OCI-LY7 (cell line): Measurements from ENCODE around the gene ADNP2. TPM values are rescaled to one million over a fixed set of nuclear protein-coding genes. Genes with fewer than 3 reads are reported as not detected.

Source experiments
- BruUV-seq: library from RNA; stranded (reverse); fragments of 400-500 nt; replicated peaks from 2 replicates; lab custom pipeline; 2021; lab: Mats Ljungman, UMichigan
- CTCF ChIA-PET: fragments of 300-600 bp; sonication (Branson Sonifier 250); formaldehyde crosslinking; loops from one replicate; lab custom pipeline; 2022; ENCODE audit warnings: antibody characterized with exemption; ENCODE audit not compliant: unreplicated experiment; lab: Charles Lee
- POLR2A ChIA-PET: fragments of 300-600 bp; sonication (Branson Sonifier 250); formaldehyde crosslinking; loops from one replicate; lab custom pipeline; 2022; ENCODE audit warnings: antibody characterized with exemption; lab: Charles Lee
- DNase-seq: peaks from one replicate; pipeline ENCODE4 v3.0.0-alpha.2; 2015; ENCODE audit warnings: low spot score
- H2AFZ ChIP-seq: fragments of 200-600 bp; sonication (generic), shearing (Covaris generic); 2 replicates; pipeline ENCODE4 v1.6.1; 2014; ENCODE audit warnings: mild to moderate bottlenecking, antibody characterized with exemption, low read length, moderate library complexity
- H3K27ac ChIP-seq: fragments of 200-600 bp; sonication (generic); 2 replicates; pipeline ENCODE4 v1.5.1; 2014; ENCODE audit warnings: mixed run types, low read depth, mild to moderate bottlenecking, moderate library complexity, low read length, inconsistent platforms; ENCODE audit not compliant: poor library complexity, severe bottlenecking
- H3K36me3 ChIP-seq: fragments of 200-600 bp; sonication (generic); 2 replicates; pipeline ENCODE4 v1.6.1; 2014; ENCODE audit warnings: mild to moderate bottlenecking, antibody characterized with exemption, low read length, moderate library complexity, mixed read lengths; ENCODE audit not compliant: insufficient read depth
- H3K4me1 ChIP-seq: fragments of 200-600 bp; sonication (generic); 2 replicates; pipeline ENCODE4 v1.5.1; 2014; ENCODE audit warnings: mild to moderate bottlenecking, low read length; ENCODE audit not compliant: insufficient read depth, poor library complexity, severe bottlenecking
- H3K4me2 ChIP-seq: fragments of 200-600 bp; sonication (generic); 2 replicates; pipeline ENCODE4 v1.6.1; 2014; ENCODE audit warnings: mild to moderate bottlenecking, low read length
- H3K4me3 ChIP-seq: fragments of 200-600 bp; sonication (generic); 2 replicates; pipeline ENCODE4 v1.5.1; 2014; ENCODE audit warnings: mild to moderate bottlenecking, low read depth, low read length; ENCODE audit not compliant: poor library complexity, severe bottlenecking
- H3K79me2 ChIP-seq: fragments of 200-600 bp; sonication (generic); 2 replicates; pipeline ENCODE4 v1.6.1; 2016; ENCODE audit warnings: low read depth, mild to moderate bottlenecking, low read length, moderate library complexity, mixed read lengths; ENCODE audit not compliant: insufficient read depth
- H3K9me2 ChIP-seq: fragments of 200-600 bp; sonication (generic); 2 replicates; pipeline ENCODE4 v1.6.1; 2016; ENCODE audit warnings: mild to moderate bottlenecking, low read length, mixed read lengths; ENCODE audit not compliant: insufficient read depth
- H3K9me3 ChIP-seq: fragments of 200-600 bp; sonication (generic); 2 replicates; pipeline ENCODE4 v1.6.1; 2014; ENCODE audit warnings: mild to moderate bottlenecking, mixed run types, low read length, mixed read lengths
- H4K20me1 ChIP-seq: fragments of 200-600 bp; sonication (generic); 2 replicates; pipeline ENCODE4 v1.6.1; 2014; ENCODE audit warnings: mild to moderate bottlenecking, antibody characterized with exemption, low read length, moderate library complexity, mixed read lengths; ENCODE audit not compliant: insufficient read depth
- EZH2phosphoT487 ChIP-seq: fragments of 200-600 bp; sonication (generic); IDR thresholded peaks from 2 replicates; pipeline ENCODE4 v1.6.1; 2018; ENCODE audit warnings: low read depth, borderline replicate concordance, mild to moderate bottlenecking, mixed run types, antibody characterized with exemption, low read length, moderate library complexity, mixed read lengths
- intact Hi-C: fragments of 100-400 bp; cut with micrococcal nuclease; formaldehyde crosslinking; loops from one replicate; pipeline ENCODE4 v1.10.0; 2022; ENCODE audit not compliant: unreplicated experiment
- total RNA-seq, 2 experiments: library from RNA; depleted of rRNA in 1 of 2; stranded (reverse); fragments of >200 nt in 1 of 2; shearing (Covaris generic) in 1 of 2; gene quantifications; 2 replicates each; pipeline ENCODE4 v1.2.3, GENCODE V29; 2014 to 2022
- TF ChIP-seq, protein P1 (sequence below): fragments of 200-600 bp; sonication (generic); conservative IDR thresholded peaks from 2 replicates; pipeline ENCODE4 v1.5.1; 2014; ENCODE audit warnings: mild to moderate bottlenecking, antibody characterized with exemption, low read length, moderate library complexity, mixed read lengths

ADNP2 gene
- total RNA-seq, 2 experiments from 2014 or later = 14.0 to 14.9 TPM

DNA sequence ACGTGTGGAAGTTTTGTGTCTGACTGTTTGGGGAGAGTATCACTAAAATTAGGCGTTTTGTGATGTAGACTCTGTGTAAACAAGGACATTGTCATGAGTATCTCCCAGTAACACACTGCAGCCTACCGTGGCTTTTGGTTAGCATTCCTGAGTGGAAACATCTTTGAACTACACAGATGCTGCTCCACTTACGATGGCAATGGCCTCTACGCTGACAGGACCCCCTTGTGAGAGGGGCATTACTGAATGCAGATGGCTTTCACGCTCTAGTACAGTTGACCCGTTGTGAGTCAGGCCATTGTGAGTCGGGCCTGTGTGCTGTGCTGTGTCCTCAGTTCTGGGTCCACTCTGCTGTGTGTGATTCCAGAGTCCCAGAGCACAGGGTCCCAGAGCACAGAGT is 34.4 kb upstream of the ADNP2 start:
- Histone ChIP-seq H3K4me2 (no peak overlapping the region), H3K79me2 (no peaks in the 10 kb centered on the region), H3K4me1 (no peaks in the 10 kb centered on the region), H3K9me3 (no peaks in the 10 kb centered on the region), H3K36me3 (no peaks in the 10 kb centered on the region), H3K4me3 (no peak overlapping the region), H4K20me1 (no peaks in the 10 kb centered on the region), H3K27ac (no peak overlapping the region), H3K9me2 (no peaks in the 10 kb centered on the region), H2AFZ (no peak overlapping the region)
- no TSS peak for BruUV-seq
- intact Hi-C loops = no loop called here
- CTCF ChIA-PET = no interaction called here
- no peak for DNase-seq
- TF ChIP-seq, protein P1, sequence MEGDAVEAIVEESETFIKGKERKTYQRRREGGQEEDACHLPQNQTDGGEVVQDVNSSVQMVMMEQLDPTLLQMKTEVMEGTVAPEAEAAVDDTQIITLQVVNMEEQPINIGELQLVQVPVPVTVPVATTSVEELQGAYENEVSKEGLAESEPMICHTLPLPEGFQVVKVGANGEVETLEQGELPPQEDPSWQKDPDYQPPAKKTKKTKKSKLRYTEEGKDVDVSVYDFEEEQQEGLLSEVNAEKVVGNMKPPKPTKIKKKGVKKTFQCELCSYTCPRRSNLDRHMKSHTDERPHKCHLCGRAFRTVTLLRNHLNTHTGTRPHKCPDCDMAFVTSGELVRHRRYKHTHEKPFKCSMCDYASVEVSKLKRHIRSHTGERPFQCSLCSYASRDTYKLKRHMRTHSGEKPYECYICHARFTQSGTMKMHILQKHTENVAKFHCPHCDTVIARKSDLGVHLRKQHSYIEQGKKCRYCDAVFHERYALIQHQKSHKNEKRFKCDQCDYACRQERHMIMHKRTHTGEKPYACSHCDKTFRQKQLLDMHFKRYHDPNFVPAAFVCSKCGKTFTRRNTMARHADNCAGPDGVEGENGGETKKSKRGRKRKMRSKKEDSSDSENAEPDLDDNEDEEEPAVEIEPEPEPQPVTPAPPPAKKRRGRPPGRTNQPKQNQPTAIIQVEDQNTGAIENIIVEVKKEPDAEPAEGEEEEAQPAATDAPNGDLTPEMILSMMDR = no peak
- no peak for TF ChIP-seq EZH2phosphoT487
- POLR2A ChIA-PET = no interaction called here

DNA sequence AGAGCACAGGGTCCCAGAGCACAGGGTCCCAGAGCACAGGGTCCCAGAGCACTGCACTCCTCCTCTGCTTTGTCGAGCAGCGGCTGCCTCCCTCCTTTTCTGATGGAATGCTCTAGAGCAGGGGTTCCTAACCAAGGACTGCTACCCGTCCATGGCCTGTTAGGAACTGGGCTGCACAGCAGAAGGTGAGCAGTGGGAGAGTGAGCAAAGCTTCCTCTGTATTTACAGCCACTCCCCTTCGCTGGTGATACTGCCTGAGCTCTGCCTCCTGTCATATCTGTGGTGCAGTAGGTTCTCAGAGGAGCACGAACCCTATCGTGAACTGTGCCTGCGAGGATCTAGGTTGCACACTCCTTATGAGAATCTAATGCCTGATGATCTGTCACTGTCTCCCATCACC is 33.1 kb upstream of the ADNP2 start:
- no peak overlapping the region for H2AFZ ChIP-seq
- no peak overlapping the region for H3K4me2 ChIP-seq
- CTCF ChIA-PET = no interaction called here
- TF ChIP-seq EZH2phosphoT487 = no peak
- TF ChIP-seq, protein P1 = no peak
- H4K20me1 ChIP-seq = no peaks in the 10 kb centered on the region
- H3K9me2 ChIP-seq = no peaks in the 10 kb centered on the region
- DNase-seq = no peak
- no peaks in the 10 kb centered on the region for H3K4me1 ChIP-seq
- BruUV-seq = no TSS peak
- POLR2A ChIA-PET = no interaction called here
- H3K4me3 ChIP-seq = no peak overlapping the region
- no peaks in the 10 kb centered on the region for H3K9me3 ChIP-seq
- intact Hi-C loops = no loop called here
- H3K36me3 ChIP-seq = no peaks in the 10 kb centered on the region
- no peaks in the 10 kb centered on the region for H3K79me2 ChIP-seq
- no peak overlapping the region for H3K27ac ChIP-seq

DNA sequence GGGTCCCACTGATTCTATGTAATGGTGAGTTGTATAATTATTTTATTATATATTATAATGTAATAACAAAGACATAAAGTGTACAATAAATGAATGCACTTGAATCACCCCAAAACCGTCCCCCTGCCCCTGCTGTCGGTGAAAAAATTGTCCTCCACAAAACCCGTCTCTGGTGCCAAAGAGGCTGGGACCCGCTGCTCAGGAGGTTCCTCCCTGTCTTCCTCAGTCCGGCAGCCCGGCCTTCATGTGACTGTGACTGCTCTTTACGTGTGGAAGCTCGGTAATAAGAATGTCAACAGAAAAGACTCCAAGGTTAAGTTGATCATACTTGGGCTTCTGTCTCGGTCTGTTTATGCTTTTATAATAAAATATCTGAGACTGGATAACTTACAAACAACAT is 32.7 kb upstream of the ADNP2 start:
- ChIA-PET POLR2A (no interaction called here), CTCF (no interaction called here)
- Histone ChIP-seq H3K9me2 (no peaks in the 10 kb centered on the region), H3K4me1 (no peaks in the 10 kb centered on the region), H4K20me1 (no peaks in the 10 kb centered on the region), H3K4me3 (no peak overlapping the region), H3K79me2 (no peaks in the 10 kb centered on the region), H3K9me3 (no peaks in the 10 kb centered on the region), H3K27ac (no peak overlapping the region), H3K4me2 (no peak overlapping the region), H3K36me3 (no peaks in the 10 kb centered on the region), H2AFZ (no peak overlapping the region)
- TF ChIP-seq, protein P1 = no peak
- no peak for TF ChIP-seq EZH2phosphoT487
- BruUV-seq = no TSS peak
- DNase-seq = no peak
- intact Hi-C loops = no loop called here
